Breast epithelium (tissue), 4 donors: ENCODE results near the gene TTC9B. TPM values are rescaled to one million over a fixed set of nuclear protein-coding genes. Genes with fewer than 3 reads are reported as not detected.

Experiments
- DNase-seq, 2 donors: peaks; one replicate each; pipeline ENCODE4 v3.0.0-alpha.2; 2019; ENCODE audit warnings: low spot score in 2 of 2
- H3K27ac ChIP-seq, 2 donors: fragments of 200-600 bp; sonication (generic) in 1 of 2; one replicate each; pipeline ENCODE4 v1.5.1; 2016 to 2019; ENCODE audit warnings: mild to moderate bottlenecking in 1 of 2
- H3K27me3 ChIP-seq, 2 donors: fragments of 200-600 bp; sonication (generic) in 1 of 2; one replicate each; pipeline versions ENCODE4 v1.5.1 to v1.6.0; 2017 to 2019; ENCODE audit warnings: control low read depth in 1 of 2, mild to moderate bottlenecking in 1 of 2
- H3K36me3 ChIP-seq: fragments of 200-600 bp; one replicate; pipeline ENCODE4 v1.5.1; 2019
- H3K4me1 ChIP-seq, 2 donors: fragments of 200-600 bp; sonication (generic); one replicate each; pipeline ENCODE4 v1.5.1; 2016 to 2019; ENCODE audit warnings: control low read depth in 1 of 2
- H3K4me3 ChIP-seq, 3 donors: fragments of 200-600 bp; sonication (generic); 1 replicate in 2 of 3; 2 replicates in 1 of 3; pipeline ENCODE4 v1.5.1; 2016 to 2019; ENCODE audit warnings: mild to moderate bottlenecking in 3 of 3, moderate library complexity in 2 of 3
- H3K9me3 ChIP-seq, 2 donors: fragments of 200-600 bp; sonication (generic) in 1 of 2; one replicate each; pipeline ENCODE4 v1.5.1; 2016 to 2019; ENCODE audit warnings: control low read depth in 1 of 2
- POLR2A ChIP-seq: fragments of 450-650 bp; IDR thresholded peaks from one replicate; pipeline ENCODE4 v1.6.1; 2016; ENCODE audit warnings: antibody characterized with exemption, mild to moderate bottlenecking, moderate library complexity
- POLR2AphosphoS5 ChIP-seq, 3 donors: sonication (generic); formaldehyde crosslinking; IDR thresholded peaks; one replicate each; pipeline ENCODE4 v1.6.1; 2017; ENCODE audit warnings: antibody characterized with exemption in 3 of 3
- intact Hi-C: fragments of 100-400 bp; cut with DNase I; formaldehyde crosslinking; loops from one replicate; pipeline ENCODE4 v1.15.1; 2023; ENCODE audit warnings: low total_unique reads
- total RNA-seq, 3 donors: library from RNA; depleted of rRNA; stranded (reverse); fragments of >200 nt; gene quantifications; one replicate each; pipeline ENCODE4 v1.1.0, GENCODE V29; 2016
- TF ChIP-seq, protein P1 (sequence below), 3 donors: fragments of 450-650 bp; IDR thresholded peaks; one replicate each; pipeline ENCODE4 v1.5.1; 2016 to 2017; ENCODE audit warnings: antibody characterized with exemption in 3 of 3, mild to moderate bottlenecking in 3 of 3, moderate library complexity in 3 of 3

TTC9B gene
- total RNA-seq, 3 donors from 2014 or later, result 0.29 TPM; not detected in 2

DNA sequence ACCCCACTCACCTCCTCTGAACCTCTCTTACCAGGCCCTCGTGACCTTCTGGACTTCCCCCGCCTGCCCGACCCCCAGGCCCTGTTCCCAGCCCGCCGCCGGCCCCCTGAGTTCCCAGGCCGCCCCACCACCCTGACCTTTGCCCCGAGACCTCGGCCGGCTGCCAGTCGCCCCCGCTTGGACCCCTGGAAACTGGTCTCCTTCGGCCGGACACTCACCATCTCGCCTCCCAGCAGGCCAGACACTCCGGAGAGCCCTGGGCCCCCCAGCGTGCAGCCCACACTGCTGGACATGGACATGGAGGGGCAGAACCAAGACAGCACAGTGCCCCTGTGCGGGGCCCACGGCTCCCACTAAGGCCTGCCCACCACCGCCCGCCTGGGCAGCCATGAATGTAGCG lies 3.2 kb downstream of the TTC9B start:
- Histone ChIP-seq H3K27ac (no peak overlapping the region), H3K9me3 (no peaks in the 10 kb centered on the region), H3K36me3 (no peaks in the 10 kb centered on the region), H3K4me1 (no peaks in the 10 kb centered on the region), H3K27me3 (peaks cover 14 to 30% of the 10 kb centered on the region in 2 donors), H3K4me3 (no peak overlapping the region)
- DNase-seq, result no peak
- intact Hi-C loops, result no loop called here
- TF ChIP-seq, protein P1, sequence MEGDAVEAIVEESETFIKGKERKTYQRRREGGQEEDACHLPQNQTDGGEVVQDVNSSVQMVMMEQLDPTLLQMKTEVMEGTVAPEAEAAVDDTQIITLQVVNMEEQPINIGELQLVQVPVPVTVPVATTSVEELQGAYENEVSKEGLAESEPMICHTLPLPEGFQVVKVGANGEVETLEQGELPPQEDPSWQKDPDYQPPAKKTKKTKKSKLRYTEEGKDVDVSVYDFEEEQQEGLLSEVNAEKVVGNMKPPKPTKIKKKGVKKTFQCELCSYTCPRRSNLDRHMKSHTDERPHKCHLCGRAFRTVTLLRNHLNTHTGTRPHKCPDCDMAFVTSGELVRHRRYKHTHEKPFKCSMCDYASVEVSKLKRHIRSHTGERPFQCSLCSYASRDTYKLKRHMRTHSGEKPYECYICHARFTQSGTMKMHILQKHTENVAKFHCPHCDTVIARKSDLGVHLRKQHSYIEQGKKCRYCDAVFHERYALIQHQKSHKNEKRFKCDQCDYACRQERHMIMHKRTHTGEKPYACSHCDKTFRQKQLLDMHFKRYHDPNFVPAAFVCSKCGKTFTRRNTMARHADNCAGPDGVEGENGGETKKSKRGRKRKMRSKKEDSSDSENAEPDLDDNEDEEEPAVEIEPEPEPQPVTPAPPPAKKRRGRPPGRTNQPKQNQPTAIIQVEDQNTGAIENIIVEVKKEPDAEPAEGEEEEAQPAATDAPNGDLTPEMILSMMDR (IDR thresholded peaks at IDR 0.05), result no peak
- no peak for TF ChIP-seq POLR2A
- no peak for TF ChIP-seq POLR2AphosphoS5 (IDR thresholded peaks at IDR 0.05)

DNA sequence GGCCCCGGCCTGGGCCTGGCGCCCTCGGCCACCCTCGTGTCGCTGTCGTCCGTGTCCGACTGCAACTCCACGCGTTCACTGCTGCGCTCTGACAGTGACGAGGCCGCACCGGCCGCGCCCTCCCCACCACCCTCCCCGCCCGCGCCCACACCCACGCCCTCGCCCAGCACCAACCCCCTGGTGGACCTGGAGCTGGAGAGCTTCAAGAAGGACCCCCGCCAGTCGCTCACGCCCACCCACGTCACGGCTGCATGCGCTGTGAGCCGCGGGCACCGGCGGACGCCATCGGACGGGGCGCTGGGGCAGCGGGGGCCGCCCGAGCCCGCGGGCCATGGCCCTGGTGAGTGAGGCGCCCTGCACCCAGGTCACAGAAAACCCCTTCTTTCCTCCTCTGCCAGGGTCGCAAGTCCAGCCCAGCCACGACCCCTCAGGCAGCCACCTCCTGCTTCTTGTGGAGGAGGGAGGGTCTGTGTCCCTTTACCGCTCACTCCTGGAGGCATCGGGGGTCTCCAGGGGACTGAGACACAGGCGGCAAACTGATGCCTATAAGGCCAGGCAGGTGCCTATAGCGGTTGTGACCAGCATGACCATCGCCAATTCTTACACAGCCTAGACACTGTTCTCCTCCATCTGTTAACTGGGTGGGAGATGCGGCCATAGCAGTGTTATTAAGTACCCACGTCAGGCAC lies 4.2 kb downstream of the TTC9B start:
- TF ChIP-seq POLR2AphosphoS5 (IDR thresholded peaks at IDR 0.05) (no peak), POLR2A (no peak)
- TF ChIP-seq, protein P1 (IDR thresholded peaks at IDR 0.05), result no peak
- Histone ChIP-seq H3K36me3 (no peaks in the 10 kb centered on the region), H3K4me1 (no peaks in the 10 kb centered on the region), H3K9me3 (no peaks in the 10 kb centered on the region), H3K27ac (no peak overlapping the region), H3K27me3 (peaks cover 14 to 30% of the 10 kb centered on the region in 2 donors), H3K4me3 (no peak overlapping the region)
- intact Hi-C loops, result no loop called here
- DNase-seq, result no peak

DNA sequence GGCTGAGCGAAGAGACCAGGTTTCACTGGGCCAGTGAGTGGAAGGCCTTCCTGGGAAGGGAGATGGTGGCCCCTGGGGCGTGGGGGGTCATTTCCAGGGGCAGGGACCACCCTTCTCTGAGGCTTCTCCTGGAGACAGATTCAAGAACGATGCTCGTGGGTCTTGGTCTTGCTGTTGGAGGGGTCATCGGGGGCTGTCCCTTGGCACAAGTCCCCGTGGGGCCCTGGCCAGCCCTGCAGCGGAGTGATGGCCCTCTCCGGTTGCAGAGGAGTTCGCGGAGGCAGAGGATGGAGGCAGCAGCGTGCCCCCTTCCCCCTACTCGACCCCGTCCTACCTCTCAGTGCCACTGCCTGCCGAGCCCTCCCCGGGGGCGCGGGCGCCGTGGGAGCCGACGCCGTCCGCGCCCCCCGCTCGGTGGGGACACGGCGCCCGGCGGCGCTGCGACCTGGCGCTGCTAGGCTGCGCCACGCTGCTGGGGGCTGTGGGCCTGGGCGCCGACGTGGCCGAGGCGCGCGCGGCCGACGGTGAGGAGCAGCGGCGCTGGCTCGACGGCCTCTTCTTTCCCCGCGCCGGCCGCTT lies 4.8 kb downstream of the TTC9B start:
- no peaks in the 10 kb centered on the region for H3K36me3 ChIP-seq
- H3K4me1 ChIP-seq, result no peaks in the 10 kb centered on the region
- no peaks in the 10 kb centered on the region for H3K9me3 ChIP-seq
- H3K4me3 ChIP-seq, result no peak overlapping the region
- DNase-seq, result no peak
- H3K27me3 ChIP-seq, result peaks cover 11 to 25% of the 10 kb centered on the region in 2 donors
- TF ChIP-seq POLR2A (no peak), POLR2AphosphoS5 (IDR thresholded peaks at IDR 0.05) (no peak)
- TF ChIP-seq, protein P1 (IDR thresholded peaks at IDR 0.05), result no peak
- H3K27ac ChIP-seq, result no peak overlapping the region
- intact Hi-C loops, result no loop called here

DNA sequence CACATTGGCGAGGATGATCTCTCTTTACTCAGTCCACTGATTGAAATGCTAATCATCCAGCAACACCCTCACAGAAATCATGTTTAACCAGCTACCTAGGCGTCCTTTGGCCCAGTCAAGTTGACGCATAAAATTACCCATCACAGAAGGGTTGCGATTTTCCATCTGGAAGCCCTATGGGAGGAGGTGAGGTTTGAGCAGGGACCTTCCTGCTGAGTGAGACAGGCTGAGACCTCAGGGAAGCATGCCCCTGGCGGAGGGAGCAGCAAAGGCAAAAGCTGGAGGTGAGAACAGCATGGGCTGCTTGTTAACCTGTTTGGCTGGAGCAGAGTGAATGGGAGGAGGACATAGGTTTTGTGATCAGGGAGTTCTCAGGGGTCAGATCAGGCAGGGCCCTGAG lies 7.3 kb downstream of the TTC9B start:
- intact Hi-C loops, result no loop called here
- no peak for DNase-seq
- Histone ChIP-seq H3K4me3 (no peak overlapping the region), H3K27me3 (peaks cover 0 to under 1% of the 10 kb centered on the region in 2 donors), H3K4me1 (no peaks in the 10 kb centered on the region), H3K36me3 (no peaks in the 10 kb centered on the region), H3K27ac (no peak overlapping the region), H3K9me3 (no peaks in the 10 kb centered on the region)
- TF ChIP-seq, protein P1 (IDR thresholded peaks at IDR 0.05), result no peak
- no peak for TF ChIP-seq POLR2A
- TF ChIP-seq POLR2AphosphoS5 (IDR thresholded peaks at IDR 0.05), result no peak

DNA sequence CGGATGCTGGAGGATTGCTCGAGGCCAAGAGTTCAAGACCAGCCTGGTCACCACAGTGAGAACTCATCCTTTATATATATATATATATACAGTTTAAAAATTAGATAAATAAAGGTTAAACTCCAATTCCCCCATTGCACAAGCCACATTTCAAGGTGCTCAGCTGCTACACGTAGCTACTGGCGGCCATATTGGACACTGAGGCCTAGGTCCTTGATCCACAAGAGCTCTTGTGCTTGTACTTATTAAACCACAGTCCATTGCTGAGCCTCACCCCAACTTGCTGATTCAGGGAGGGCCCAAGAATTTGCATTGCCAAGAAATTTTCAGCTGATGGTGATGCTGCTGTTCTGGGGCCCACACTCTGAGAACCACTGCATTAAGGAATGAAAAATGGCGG lies 9.6 kb downstream of the TTC9B start:
- peaks cover 6 to 8% of the 10 kb centered on the region in 2 donors for H3K9me3 ChIP-seq
- no peaks in the 10 kb centered on the region for H3K36me3 ChIP-seq
- no peak overlapping the region for H3K4me3 ChIP-seq
- no peak overlapping the region for H3K27ac ChIP-seq
- H3K4me1 ChIP-seq, result no peaks in the 10 kb centered on the region
- TF ChIP-seq POLR2AphosphoS5 (IDR thresholded peaks at IDR 0.05) (no peak), POLR2A (no peak)
- TF ChIP-seq, protein P1 (IDR thresholded peaks at IDR 0.05), result no peak
- DNase-seq, result no peak
- intact Hi-C loops, result no loop called here
- H3K27me3 ChIP-seq, result no peaks in the 10 kb centered on the region
